Esophagus muscularis mucosa (tissue), 4 donors: ENCODE data around the gene KCNQ1.

Source experiments
- CTCF ChIP-seq, 3 experiments: fragments of 200-600 bp in 2 of 3; fragments of 450-650 bp in 1 of 3; sonication (generic) in 2 of 3; IDR thresholded peaks; one replicate each; pipeline ENCODE4 v1.5.1; 2017 to 2019; ENCODE audit warnings: antibody characterized with exemption in 3 of 3, mild to moderate bottlenecking in 2 of 3, moderate library complexity in 1 of 3
- EP300 ChIP-seq: sonication (generic); formaldehyde crosslinking; IDR thresholded peaks from one replicate; pipeline ENCODE4 v1.6.1; 2017; ENCODE audit warnings: antibody characterized with exemption
- POLR2A ChIP-seq: fragments of 450-650 bp; IDR thresholded peaks from one replicate; pipeline ENCODE4 v1.6.1; 2017; ENCODE audit warnings: antibody characterized with exemption, moderate library complexity, mild to moderate bottlenecking, low read depth
- POLR2AphosphoS5 ChIP-seq, 2 donors: sonication (generic); formaldehyde crosslinking; IDR thresholded peaks; one replicate each; pipeline ENCODE4 v1.6.1; 2017; ENCODE audit warnings: antibody characterized with exemption in 2 of 2

DNA sequence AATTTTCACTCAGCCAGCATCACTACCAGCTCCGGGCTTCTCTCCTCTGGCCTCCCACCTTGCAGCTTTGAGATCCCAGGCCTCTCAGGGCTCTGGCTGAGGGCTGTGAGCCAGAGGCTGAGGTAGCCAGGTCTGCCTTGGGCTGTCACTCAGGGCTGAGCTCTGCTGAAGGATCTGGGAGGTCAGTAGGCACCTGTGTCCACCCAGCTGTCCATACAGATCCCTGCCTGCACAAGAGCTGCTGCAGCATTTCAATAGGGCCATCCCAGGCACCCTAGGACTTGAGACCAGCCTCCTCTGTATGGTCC, 242.4 kb downstream of the KCNQ1 start:
- TF ChIP-seq POLR2A = no peak
- no peak for TF ChIP-seq CTCF (IDR thresholded peaks at IDR 0.05)
- no peak for TF ChIP-seq POLR2AphosphoS5 (IDR thresholded peaks at IDR 0.05)
- no peak for TF ChIP-seq EP300
